DMS 273 (cell line): ENCODE results near the gene INPP4B.
"Not testable (repeated sequence)": the region's sequence is repeated elsewhere in the genome, so short reads cannot be mapped to it uniquely, and the experiment has no call there.

ENCODE experiments used
- DNase-seq: peaks from one replicate; lab custom pipeline; 2025; ENCODE audit not compliant: unreplicated experiment; lab: John Stamatoyannopoulos, UW

The INPP4B gene

DNA sequence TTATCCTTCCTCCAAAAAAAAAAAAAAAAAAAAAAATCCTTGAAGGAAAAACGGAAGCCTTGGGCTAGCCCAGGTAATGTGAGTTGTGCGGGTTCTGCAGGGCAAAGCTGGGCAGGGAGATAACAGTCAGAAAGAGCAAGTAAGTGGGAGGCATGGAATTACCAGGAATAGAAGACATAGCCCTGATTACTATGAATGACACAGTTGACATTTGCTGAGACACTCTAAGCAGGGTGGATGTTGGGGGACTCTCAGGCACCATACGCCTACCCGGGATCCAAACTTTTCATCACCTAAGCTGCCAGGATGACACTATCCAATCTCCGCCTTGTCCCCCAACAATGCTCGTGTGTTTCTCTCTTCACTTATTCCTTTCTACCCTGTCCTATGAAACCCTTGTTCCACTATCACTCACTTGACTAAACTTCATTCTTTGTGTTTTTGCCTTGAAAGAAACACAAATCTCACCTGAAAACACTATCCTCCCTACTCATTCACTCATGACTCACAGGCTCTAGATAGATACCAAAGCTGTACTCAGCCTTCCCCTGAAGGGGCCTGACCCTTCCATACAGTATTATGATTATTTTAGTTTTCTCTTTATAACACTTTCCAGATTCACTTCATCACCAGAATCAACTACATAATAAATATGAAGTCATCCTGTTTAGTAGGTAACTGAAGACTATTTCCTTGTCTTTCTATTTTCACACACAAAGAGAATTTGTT, 158.4 kb downstream of the INPP4B start:
- no peak for DNase-seq

DNA sequence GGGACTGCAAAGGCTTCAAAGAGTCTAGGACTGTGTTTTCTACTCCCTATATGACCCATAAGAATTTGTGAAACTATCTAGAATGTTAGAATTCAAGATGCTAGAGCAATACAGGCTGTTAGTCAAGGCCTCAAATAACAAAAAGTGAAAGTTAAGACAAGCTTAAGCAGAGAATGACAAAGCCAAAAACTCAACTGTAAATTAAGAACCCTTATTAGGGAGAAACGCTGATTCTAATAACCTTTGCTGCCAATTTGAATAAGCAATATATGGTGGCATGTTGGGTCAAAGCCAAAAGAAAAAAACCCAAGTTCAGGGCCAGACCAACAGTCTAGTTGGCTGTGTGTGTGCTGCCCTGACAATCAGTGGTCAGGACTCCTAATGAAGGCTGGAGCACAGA, 160.0 kb downstream of the INPP4B start:
- no peak for DNase-seq

DNA sequence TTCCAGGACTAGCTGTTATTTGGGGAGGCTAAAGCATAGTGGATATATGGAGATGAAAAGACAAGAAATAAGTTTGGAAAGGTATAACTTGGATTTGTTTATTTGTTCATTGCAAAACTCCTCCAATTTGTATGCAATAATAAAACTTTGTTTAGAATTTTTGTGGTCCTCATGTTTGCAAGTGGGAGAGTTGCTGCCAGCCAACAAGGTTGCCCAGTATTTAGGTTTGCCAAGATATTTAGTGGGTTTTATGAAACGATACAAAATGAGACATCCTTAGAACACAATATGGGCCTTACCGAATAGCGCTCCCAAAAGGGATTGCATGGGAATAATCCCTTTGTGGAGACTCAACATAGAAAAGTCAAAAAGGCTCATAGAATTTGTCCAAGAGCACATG, 162.1 kb downstream of the INPP4B start:
- no peak for DNase-seq

DNA sequence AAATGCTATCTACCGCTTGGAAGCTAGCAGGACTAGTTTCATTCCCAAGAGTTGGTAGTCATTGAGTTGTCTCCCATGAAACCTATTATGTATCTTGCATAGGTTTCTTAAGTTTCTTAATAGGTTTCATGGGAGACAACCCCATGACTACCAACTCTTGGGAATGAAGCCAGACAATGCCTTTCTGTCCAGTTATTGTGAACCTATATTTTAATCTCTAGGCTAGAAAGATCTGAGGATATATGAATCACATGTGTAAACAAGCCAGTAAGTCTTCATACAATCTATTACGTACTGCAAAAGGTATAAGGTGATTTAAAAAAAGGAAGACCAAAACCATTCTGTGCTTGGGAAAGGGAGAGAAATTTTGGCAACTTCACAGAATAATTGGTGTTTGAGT, 162.6 kb downstream of the INPP4B start:
- no peak for DNase-seq

DNA sequence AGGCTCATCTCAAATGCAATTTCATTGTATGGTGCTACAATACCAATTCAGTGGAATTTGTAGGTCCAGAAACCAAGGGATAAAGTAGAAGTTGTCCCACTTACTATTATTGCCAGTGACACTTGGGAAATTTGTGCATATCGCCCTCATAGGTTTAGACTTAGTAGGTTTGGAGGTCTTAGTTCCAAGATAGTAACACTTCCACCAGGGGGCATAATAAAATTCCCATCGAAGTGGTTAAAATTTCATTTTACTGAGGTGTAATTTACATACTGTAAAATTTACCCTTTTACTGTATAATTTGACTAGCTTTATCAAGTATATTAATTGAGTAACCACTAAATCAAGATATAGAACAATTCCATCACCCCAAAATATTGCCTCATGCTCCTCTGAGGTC, 174.6 kb downstream of the INPP4B start:
- DNase-seq = peak; percentile 0

DNA sequence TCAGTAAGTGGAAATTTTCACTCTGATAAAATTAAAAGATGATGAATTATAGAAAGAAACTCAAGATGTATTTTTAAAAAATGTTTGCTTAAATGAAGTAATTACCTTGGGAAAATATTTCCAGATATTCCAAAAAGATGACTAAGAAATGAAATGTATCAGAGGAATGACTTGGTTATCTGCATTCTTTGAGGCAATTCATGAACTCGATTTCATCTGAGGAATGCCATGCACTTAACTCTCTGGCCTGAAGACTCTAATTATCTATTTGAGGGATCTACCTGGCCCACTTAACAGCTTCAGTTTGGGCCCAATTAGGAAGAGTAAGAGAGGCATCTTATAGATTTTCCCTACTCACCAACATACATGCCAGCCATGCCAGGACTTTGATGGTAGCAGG, 182.3 kb downstream of the INPP4B start:
- DNase-seq = no peak

DNA sequence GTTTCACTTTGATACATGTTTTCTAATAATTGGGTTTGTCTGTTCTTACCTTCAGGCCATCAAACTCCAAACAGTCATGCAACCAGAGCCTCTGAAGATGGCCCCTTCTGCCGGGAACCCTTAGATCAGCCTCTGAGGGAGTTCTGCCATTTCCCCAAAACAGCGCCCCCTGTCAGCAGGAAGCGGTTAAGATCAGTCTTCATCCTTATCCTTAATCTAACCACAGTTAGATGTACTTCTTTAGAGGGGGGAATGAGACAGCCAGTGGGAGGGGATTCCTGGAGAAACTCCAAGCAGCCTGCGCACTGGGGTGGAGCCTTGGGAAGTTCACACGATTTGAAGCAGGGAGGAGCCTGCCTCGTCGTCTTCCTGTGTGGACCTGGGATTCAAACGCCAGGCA, 185.4 kb downstream of the INPP4B start:
- peak; percentile 0 for DNase-seq

DNA sequence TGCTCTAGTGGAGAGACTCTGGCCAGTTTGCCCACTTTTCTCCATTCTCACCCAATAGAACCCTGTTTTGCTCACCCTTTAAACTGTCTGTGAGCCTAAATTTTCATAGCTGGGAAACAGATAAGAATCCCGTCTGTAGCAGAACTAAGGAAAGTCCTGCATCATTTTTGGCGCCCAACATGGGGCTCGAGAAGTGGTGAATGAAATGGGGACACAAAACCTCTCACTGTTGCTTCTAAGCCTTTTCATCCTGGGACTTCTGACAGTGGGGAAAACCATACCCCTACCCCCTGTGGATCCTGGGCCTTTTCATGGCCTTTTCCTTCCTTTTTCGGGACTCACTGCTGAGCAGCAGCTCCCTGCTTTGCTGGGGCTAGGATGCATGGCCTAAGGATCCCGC, 189.9 kb downstream of the INPP4B start:
- peak; percentile 2 for DNase-seq

DNA sequence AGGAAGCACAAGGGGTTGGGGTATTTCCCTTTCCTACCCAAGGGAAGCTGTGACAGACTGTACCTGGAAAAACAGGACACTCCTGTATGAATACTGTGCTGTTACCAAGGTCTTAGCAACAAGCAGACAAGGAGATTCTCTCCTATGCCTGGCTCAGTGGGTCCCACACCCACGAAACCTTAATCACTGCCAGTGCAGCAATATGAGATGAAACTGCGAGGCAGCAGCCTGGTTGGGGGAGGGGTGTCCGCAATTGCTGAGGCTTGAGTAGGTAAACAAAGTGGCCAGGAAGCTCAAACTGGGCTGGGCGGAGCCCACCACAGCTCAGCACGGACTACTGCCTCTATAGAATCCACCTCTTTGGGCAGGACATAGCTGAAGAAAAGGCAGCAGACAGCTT, 197.7 kb downstream of the INPP4B start:
- no peak for DNase-seq

DNA sequence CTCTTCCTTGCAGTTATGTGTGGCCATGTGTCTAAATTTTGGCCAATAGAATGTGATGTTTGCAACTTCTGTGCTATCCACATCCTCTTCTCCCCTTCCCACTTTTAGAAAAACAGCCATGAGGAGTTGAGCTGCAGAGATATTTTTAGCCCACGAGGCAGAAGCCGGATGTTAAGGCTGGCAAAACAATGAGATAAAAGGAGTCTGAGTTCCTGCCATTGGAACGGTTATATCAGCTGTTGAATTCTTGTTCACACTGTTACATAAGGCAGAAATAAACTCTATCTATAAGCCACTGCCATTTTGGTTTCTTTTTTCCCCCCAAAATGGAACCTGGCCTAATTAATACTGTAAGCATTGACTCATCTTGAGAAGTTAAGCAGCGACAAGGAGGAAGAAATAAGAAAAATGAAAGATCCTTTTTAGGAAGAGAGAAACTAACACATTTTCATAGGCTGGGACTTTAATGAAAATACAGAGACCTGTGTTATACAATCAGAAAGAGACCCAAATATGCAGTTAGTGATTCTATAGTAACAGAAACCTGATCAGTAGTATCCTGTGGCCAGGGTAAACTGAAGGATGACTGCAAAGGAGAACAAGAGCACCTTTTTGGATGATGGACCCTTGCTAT, 200.5 kb downstream of the INPP4B start:
- no peak for DNase-seq

DNA sequence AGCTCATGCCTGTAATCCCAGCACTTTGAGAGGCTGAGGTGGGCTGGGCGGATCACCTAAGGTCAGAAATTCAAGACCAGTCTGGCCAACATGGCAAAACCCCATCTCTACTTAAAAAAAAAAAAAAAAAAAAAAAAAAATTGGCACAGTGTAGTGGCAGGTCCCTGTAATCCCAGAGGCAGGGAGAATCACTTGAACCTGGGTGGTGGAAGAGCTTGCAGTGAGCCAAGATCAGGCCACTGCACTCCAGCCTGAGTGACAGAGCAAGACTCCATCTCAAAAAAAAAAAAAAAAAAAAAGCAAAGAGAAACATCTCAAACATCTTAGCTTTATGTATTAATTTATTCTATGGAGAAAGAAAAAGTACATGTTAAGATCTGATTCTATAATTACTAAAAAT, 201.5 kb downstream of the INPP4B start:
- not testable (repeated sequence) for DNase-seq

DNA sequence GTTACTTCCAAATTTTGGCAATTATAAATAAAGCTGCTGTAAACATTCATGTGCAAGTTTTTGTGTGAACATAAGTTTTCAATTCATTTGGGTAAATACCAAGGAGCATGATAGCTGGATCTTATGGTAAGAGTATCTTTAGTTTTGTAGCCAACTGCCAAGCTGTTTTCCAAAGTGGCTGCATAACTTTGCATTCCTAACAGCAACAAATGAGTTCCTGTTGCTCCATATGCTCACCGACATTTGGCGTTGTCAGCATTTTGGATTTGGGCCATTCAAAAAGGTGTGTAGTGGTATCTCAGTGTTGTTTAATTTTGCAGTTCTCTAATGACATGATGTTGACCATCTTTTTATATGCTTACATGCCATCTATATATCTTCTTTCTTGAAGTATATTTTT, 208.5 kb downstream of the INPP4B start:
- peak; percentile 0 for DNase-seq

DNA sequence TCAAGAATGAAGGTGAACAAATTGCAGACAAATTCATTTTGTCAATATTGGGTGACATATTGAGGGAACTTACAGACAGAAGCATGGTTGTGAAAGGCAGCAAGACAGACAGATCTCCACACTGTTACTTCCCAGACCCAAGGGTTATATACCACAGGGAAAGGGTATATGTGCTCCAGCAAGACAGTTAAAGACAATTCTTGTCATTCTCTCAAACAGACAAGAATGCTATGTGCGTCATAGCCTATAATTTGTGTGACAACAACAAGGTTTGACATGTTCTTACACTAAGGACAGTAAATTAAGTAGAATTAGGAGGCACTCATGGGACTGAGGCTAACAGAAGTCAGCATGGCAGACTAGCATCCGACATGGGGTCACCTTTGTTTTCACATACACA, 214.3 kb downstream of the INPP4B start:
- DNase-seq = no peak

DNA sequence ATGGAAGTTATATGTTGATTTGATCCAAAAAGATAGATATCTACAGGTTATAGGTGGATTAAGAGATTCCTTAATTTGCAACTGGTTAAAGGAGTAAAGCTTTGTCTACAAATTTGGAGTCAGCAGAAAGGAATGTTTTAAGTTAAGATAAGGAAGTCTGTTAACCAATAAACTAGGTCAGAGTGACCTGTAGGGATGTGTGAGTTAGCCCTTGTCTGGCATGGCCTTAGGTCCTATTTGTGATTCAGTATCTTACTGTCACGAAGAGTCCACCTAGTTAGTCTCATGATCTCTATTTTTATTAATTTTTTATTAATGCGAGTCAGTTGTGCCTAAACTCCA, 230.8 kb downstream of the INPP4B start:
- DNase-seq = no peak

DNA sequence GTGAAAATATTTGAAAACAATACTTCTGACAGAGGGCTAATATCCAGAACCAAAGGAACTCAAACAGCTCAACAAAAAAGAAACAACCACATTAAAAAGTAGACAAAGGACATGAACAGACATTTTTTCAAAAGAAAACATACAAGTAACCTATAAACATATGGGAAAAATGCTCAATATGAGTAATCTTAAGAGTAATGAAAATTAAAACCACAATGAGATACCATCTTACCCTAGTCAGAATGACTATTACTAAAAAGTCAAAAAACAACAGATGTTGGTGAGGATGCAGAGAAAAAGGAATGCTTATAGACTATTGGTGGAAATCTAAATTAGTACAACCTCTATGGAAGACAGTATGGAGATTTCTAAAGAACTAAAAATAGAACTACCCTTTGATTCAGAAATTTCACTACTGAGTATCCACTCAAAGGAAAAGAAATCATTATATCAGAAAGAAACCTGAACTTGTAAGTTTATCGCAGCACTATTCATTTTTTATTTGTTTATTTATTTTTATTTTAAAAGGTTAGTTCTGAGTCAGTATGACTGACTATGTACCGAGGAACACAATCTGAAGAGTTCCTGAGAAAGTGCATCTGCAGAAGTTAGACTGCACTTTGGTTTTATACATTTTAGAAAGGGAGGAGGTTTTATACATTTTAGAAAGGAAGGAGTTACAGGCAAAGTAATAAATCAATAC, 231.3 kb downstream of the INPP4B start:
- DNase-seq = no peak

DNA sequence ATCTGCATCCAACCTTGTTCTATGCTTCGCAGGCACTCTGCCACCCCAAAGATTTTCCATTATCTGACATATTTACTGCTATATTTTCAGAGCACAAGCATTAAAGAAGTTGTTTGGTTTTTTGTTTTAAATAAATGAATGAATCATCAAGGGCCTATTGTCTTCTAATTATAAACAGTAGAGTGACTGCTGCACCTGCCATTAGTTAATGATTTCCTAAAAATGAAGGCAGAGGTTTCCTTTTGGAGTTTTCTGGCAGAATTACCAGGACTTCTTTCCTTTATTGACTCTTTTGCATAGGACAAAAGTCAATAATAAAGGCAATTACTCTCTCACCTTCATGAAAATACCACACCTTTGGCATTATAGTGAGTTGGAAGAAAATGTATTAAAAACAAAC, 238.1 kb downstream of the INPP4B start:
- DNase-seq = no peak

DNA sequence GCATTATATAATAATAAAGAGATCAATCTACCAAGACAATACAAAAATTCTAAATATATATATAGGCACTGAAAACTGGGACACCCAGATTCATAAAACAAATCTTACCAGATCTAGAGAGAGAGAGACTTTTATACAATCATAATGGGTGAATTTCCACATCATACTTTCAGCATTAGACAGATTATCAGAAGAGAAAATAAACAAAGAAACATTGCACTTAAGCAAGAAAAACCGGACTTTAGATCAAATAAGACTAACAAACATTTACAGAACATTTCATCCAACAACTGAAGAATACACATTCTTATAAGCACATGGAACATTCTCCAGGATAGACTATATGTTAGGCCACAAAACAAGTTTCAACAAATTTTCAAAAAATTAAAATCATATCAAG, 245.1 kb downstream of the INPP4B start:
- no peak for DNase-seq

DNA sequence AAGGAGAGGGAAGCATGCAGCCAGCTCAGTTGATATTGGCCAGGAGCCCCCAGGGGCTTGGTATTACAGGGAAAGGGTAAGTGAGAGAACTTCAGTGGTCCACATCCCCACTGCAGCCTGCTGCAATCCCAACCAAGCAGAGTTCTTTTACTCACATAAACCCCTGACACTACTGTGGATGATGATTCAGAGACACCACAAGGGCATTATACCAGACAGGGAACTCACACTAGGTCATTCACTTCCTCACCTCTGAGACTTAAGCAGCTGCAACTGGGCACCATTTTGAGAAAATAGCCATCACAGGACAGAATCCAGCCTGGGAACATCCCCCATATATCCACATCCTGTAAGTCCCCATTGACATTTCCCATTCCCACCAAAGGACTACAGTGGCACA, 248.0 kb downstream of the INPP4B start:
- no peak for DNase-seq

DNA sequence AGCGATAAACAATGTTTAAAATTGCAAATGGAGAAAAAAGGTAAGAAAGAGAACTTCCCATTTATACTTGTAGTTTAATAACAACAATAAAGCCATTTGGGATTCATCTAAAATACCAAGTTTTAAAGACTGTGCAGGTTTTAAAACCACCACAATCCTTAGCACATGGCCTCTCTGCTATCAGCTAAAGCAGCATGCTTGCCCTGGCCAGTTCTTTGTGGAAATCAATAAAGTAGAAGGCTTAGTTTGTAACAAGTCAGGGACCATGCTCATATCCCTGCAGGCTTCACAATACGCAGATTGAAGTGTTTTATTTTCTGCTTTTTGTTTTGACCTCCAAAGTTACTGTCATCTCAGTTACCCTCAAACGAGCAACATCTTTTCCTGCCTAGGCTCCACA, 249.5 kb downstream of the INPP4B start:
- no peak for DNase-seq

DNA sequence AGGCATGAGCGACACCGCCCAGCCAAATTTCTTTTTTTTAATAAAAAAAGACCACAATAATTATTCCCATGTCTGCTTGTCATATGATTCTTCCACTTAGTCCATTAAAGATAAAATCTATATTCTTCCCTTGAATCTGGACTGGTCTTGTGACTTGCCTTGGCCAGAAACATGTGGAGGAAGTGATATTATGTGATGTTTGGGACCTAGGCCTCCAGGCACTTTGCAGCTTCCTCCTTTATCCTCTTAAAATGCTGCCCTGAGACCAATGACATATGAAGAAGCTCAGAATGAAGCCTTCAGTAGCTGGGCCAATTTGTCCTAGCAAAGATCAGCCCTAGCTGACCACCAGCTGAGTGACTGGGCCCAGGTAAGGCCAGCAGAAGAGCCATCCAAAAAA, 250.0 kb downstream of the INPP4B start:
- DNase-seq = no peak

DNA sequence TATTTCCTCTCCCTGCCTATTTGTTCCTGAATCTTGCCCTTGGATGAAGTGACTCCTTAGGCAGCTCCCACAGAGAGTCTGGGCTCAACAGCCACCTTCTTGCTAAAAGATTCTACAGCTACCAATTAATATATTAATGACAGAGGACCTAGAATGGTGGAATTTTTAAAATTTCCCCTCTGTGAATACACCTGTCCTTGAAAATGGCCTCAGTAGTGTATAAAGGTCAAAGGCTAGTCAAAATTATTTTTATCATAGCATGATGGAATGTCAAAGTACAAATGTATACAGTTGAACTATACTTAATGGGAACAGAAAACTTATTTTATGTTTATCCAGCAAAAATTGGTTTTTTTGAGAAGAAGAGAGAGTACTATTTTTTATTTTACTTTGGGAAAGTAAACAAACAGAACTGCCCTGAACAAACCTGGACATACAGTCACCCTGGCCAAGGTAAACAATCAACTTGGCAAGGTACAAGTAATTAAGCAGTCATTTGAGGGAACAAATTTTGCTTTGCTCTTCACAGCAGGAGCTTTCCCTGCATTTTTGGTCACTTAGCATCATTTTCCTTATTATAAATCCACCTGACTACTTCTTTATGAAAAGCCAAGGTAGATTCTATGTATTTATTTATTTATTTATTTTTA, 250.8 kb downstream of the INPP4B start:
- no peak for DNase-seq

DNA sequence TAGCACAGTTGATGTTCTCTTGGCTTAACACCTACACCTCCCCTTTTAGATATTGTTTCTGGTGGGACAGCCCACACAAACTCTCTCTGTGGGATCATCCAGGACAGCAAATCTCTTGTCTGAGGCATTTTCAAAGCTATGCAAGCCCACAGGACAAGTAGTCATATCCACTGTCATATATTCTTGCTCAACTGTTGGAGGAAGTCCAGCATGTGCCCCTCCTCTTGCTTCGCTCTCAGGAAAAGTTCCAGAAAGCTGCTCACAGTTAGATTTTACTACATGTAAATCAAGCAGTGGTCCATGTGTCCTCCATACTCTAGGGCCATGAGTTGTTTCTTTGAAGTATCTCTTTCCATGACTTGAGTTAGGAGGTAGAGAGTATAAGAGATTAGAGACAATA, 260.7 kb downstream of the INPP4B start:
- no peak for DNase-seq
